ENCODE results near the gene ESF1.

DNA sequence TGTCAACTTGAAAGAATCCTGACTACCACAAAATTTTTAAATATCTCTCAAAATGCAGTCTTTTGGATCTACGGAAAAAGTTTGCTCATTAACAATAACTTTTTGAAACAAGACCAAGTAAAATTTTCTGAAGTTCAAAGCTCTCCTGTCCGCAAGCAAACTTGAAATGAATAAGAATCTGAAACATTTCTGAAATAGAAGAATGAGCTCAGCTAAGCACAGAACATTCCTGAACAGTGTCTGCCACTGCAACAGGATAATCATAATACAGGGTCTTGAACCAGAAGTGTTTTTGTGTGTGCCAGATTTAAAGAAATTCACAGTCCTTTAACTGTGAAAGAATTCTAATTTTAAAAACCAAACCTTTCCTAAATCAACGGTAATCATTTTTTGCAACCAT is 96.9 kb downstream of the ESF1 start:
- TF ChIP-seq, protein P1, sequence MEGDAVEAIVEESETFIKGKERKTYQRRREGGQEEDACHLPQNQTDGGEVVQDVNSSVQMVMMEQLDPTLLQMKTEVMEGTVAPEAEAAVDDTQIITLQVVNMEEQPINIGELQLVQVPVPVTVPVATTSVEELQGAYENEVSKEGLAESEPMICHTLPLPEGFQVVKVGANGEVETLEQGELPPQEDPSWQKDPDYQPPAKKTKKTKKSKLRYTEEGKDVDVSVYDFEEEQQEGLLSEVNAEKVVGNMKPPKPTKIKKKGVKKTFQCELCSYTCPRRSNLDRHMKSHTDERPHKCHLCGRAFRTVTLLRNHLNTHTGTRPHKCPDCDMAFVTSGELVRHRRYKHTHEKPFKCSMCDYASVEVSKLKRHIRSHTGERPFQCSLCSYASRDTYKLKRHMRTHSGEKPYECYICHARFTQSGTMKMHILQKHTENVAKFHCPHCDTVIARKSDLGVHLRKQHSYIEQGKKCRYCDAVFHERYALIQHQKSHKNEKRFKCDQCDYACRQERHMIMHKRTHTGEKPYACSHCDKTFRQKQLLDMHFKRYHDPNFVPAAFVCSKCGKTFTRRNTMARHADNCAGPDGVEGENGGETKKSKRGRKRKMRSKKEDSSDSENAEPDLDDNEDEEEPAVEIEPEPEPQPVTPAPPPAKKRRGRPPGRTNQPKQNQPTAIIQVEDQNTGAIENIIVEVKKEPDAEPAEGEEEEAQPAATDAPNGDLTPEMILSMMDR (IDR thresholded peaks at IDR 0.05), result no peak
- no peak for TF ChIP-seq ZFX (IDR thresholded peaks at IDR 0.05; ENCODE audit: borderline replicate concordance)
